ENCODE data around the gene PIK3C3.
"Not testable (repeated sequence)": the region's sequence is repeated elsewhere in the genome, so short reads cannot be mapped to it uniquely, and the experiment has no call there.

Gene PIK3C3

DNA sequence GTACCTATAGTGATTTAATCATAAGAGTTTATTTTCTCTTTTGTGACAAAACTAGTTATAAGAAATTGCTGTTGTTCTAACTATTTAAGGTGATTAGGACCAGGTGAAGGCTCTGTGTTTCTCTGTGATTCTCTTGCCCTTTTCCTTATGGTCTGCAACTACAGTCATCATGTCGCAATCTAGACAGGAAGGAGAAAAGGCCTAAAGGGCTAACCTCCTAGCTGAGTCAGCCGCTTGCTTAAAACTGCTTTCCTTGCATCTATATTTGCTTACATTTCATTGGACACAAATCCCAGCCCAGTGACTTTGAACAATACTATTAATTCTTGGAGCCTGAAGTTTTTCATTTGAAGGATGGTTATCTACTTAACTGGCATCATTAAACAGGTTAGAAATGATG lies 93.1 kb downstream of the PIK3C3 start:
- in situ Hi-C loops (cut with MboI; ENCODE audit: low sequenced_read_pairs, unreplicated experiment): no loop called here
- TF ChIP-seq, protein P1, sequence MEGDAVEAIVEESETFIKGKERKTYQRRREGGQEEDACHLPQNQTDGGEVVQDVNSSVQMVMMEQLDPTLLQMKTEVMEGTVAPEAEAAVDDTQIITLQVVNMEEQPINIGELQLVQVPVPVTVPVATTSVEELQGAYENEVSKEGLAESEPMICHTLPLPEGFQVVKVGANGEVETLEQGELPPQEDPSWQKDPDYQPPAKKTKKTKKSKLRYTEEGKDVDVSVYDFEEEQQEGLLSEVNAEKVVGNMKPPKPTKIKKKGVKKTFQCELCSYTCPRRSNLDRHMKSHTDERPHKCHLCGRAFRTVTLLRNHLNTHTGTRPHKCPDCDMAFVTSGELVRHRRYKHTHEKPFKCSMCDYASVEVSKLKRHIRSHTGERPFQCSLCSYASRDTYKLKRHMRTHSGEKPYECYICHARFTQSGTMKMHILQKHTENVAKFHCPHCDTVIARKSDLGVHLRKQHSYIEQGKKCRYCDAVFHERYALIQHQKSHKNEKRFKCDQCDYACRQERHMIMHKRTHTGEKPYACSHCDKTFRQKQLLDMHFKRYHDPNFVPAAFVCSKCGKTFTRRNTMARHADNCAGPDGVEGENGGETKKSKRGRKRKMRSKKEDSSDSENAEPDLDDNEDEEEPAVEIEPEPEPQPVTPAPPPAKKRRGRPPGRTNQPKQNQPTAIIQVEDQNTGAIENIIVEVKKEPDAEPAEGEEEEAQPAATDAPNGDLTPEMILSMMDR (IDR thresholded peaks at IDR 0.05; ENCODE audit: borderline replicate concordance, control extremely low read depth, extremely low read depth, insufficient read depth, missing control alignments): no peak
- DNase-seq (ENCODE audit: low spot score): no peak

DNA sequence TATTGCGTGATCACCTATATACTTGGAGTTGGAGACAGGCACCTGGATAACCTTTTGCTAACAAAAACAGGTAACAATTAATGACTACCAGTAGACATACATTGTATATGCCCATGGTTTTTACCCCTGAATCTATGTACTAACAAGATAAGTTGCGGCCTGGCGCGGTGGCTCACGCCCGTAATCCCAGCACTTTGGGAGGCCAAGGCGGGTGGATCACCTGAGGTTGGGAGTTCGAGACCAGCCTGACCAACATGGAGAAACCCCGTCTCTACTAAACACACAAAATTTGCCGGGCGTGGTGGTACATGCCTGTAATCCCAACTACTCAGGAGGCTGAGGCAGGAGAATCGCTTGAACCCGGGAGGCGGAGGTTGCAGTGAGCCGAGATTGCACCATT lies 94.5 kb downstream of the PIK3C3 start:
- in situ Hi-C loops (cut with MboI; ENCODE audit: low sequenced_read_pairs, unreplicated experiment); DNase-seq (ENCODE audit: low spot score): not testable (repeated sequence)

DNA sequence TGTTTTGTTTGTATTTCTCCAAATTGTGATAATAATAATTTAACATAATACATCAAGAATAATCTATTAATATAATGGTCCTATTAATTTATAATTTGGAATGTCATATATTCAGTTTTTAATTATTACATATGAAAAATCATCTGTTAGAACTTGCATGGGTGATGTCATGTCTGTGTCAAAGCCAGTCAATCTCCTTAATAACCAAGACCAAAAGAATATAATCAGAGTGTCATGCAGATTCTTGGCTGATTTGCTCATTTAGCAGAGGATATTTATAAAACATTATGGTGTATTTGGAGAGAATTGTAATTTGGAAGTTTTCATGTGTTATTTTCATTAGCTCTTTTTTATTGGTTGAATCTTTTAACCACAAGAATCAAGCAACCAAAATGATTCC lies 96.4 kb downstream of the PIK3C3 start:
- TF ChIP-seq, protein P1 (IDR thresholded peaks at IDR 0.05; ENCODE audit: borderline replicate concordance, control extremely low read depth, extremely low read depth, insufficient read depth, missing control alignments): no peak
- no peak for DNase-seq (ENCODE audit: low spot score)
- in situ Hi-C loops (cut with MboI; ENCODE audit: low sequenced_read_pairs, unreplicated experiment): no loop called here

DNA sequence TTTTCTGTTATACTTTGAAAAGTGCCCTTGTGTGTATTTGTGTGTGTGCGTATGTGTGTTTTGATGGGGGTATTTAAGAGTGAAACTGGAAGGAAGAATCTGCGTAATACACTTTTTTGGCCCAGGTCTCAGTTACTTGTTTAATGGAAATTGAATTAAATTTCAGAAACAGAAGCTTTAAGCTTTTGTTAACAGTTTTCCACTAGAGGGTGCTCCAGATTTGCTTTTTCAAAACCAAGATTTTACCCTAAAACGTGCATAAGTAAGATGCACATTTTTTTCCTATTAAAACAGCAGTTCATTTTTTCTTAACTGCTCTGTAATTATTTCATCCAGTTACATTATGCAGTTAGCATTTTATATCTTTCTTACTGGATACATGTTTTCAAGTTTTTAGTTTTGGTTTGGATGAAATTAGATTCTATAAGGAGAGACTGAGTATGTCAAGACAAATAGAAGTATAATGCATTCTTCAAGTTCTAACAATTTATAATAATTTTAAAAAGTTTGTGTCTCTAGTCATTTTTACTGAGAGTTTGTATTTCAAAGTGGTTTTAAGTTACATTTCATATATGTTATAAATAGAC lies 97.2 kb downstream of the PIK3C3 start:
- TF ChIP-seq, protein P1 (IDR thresholded peaks at IDR 0.05; ENCODE audit: borderline replicate concordance, control extremely low read depth, extremely low read depth, insufficient read depth, missing control alignments): peak; percentile 28
- no peak for DNase-seq (ENCODE audit: low spot score)
- in situ Hi-C loops (cut with MboI; ENCODE audit: low sequenced_read_pairs, unreplicated experiment): no loop called here

DNA sequence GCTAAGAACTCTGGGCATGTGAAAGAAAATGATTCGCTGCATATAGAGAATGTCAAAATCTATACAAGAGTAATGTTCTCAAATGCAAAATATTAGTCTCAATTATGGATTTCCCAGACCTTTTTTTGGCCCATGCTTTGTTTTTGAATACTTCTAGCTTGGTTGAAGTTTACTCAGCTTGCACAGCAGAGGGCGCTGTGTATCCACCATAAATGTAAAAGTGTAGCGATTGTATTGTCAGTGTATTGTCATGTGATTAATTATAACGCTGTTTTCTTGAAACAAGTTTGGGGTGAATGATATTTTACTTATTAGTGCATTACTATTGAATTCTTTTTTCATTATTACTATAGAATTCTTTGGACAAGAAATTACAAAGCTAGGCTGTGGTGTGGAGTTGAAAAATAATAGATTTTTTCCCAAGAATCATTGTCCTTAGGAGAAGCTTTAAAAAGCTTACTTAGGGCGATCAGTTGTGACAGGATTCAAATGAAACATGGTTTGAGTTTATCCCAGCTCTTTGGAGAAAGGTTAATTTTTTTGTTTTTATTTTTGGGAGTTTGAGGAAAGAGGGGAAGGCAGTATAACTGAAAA lies 98.3 kb downstream of the PIK3C3 start:
- DNase-seq (ENCODE audit: low spot score): peak; percentile 33
- in situ Hi-C loops (cut with MboI; ENCODE audit: low sequenced_read_pairs, unreplicated experiment): no loop called here
- TF ChIP-seq, protein P1 (IDR thresholded peaks at IDR 0.05; ENCODE audit: borderline replicate concordance, control extremely low read depth, extremely low read depth, insufficient read depth, missing control alignments): peak; percentile 79

DNA sequence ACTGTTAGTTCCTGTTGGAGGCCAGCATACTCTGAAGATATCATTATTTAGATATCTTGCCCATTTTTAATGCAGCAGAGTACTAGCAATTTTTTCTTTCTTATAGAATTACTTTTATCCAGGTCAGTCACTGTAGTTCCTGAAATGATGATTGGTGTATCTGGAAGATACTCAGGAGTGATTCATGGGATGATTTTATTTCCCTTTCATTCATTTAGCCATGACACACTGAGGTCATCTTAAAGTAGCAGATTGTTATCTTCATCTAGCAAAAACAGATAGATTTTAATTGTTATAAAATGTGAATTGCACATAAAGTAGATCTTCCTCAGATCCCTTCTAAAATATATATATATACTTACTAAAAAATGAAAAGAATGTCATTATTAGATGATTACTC lies 109.1 kb downstream of the PIK3C3 start:
- no peak for DNase-seq (ENCODE audit: low spot score)
- in situ Hi-C loops (cut with MboI; ENCODE audit: low sequenced_read_pairs, unreplicated experiment): no loop called here
- TF ChIP-seq, protein P1 (IDR thresholded peaks at IDR 0.05; ENCODE audit: borderline replicate concordance, control extremely low read depth, extremely low read depth, insufficient read depth, missing control alignments): no peak

DNA sequence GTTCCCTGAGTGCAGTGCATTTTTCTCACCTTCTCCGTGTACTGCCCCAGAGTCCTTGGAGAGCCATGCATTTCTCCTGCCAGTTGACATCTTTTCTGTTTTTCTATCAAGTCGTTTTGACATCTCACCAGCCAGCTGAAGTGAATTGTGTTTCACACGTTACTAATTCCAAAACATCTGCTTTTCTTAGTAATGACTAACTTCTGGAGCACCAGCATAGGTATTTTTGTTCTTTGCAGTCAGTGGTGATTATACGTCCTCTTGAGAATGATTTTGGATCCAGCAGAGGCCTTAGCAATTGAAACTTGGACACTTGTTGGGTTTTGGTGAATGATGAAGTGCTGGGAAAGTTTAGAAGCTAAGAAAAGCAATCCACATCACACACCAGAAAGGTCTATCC lies 112.5 kb downstream of the PIK3C3 start:
- in situ Hi-C loops (cut with MboI; ENCODE audit: low sequenced_read_pairs, unreplicated experiment): no loop called here
- TF ChIP-seq, protein P1 (IDR thresholded peaks at IDR 0.05; ENCODE audit: borderline replicate concordance, control extremely low read depth, extremely low read depth, insufficient read depth, missing control alignments): no peak

More for the DNA sequence above, 112.5 kb downstream of the PIK3C3 start:
- no peak for DNase-seq (ENCODE audit: low spot score)
